Fibroblast of villous mesenchyme (primary cell): ENCODE results near the gene MRGPRG. TPM values are rescaled to one million over a fixed set of nuclear protein-coding genes. Genes with fewer than 3 reads are reported as not detected.
"Not testable (repeated sequence)": the region's sequence is repeated elsewhere in the genome, so short reads cannot be mapped to it uniquely, and the experiment has no call there.

Source experiments
- DNase-seq: peaks from one replicate; pipeline ENCODE4 v3.0.0-alpha.2; 2010; ENCODE audit warnings: low read depth
- H3K4me3 ChIP-seq: 2 replicates; pipeline ENCODE4 v1.5.1; 2011; ENCODE audit warnings: low read depth, mild to moderate bottlenecking, low read length
- CTCF ChIP-seq: IDR thresholded peaks from 2 replicates; pipeline ENCODE4 v1.5.1; 2012; ENCODE audit warnings: low read depth, mild to moderate bottlenecking, low read length; ENCODE audit not compliant: insufficient read depth
- total RNA-seq: library from RNA; depleted of rRNA; stranded (reverse); fragments of >200 nt; gene quantifications from 2 replicates; pipeline ENCODE4 v1.2.3, GENCODE V29; 2012

The MRGPRG gene
- total RNA-seq = not detected in 2 replicates

- no peak for TF ChIP-seq CTCF
- no peak for DNase-seq
- H3K4me3 ChIP-seq = no peak within 1 kb of the TSS
Measured at GRCh38 chr11:3218483-3219280, at the start of gene MRGPRG. TSS of gene MRGPRG (minus strand) at chr11:3218813. CDS start at chr11:3218813, 0 bp downstream.

DNA sequence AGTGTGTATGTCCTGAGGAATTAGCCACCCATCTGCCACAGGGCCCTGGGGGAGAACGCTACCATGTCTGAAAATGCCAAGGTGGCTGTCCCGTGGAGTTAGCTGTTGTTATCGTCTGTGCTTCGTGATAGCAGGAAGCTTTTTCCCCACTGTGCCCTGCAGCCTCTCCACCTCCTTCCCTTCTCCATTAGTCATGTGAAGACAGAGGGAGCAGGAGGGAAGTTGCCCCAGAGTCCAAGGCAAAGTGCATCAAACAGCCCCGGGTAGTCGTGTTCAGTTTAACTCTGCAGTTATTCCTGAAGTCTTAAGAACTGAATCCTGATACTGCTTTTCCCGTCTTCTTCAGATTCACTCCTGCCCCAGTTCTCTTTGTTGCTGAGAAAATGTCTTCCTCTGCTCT, 43.9 kb upstream of the MRGPRG start:
- DNase-seq, H3K4me3 ChIP-seq: not testable (repeated sequence)

DNA sequence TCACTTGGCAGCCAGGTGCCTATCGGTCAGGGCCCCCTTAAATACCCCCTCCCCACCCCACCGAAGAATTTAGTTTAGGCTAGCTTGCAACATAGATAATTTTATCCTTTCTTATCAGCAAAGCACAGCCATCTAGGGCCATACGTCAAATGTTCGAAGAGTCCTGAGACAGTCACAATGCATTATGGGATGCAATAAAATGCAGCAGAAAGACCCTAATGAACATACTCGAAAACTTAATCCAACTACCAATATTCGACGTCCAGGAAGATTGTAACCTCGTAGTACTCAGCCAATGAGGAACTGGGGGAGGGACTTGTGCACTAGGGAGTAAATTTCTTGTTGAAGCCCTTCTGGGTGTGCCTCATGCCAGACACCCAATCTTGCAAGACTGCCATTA, 43.2 kb upstream of the MRGPRG start:
- not testable (repeated sequence) for DNase-seq, H3K4me3 ChIP-seq

GRCh38 chr11:3257509-3257908, 38.9 kb upstream of the MRGPRG start:
- H3K4me3 ChIP-seq = not testable (repeated sequence)

DNA sequence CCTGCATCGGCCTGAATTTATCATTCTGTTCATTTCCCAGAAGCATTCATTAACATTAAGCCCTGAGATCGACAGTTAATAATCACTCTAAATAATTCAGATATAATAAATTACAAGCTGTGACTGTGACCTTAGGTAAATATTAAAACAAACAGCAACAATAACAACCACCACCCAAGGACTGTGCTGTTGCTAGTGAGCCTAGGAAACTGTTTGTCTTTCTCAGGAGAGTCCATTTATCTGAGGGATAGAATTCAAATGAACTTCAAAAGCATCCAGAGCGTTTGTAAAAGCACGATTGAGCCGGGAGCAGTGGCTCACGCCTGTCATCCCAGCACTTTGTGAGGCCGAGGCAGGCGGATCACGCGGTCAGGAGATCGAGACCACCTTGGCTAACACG, 36.6 kb upstream of the MRGPRG start:
- H3K4me3 ChIP-seq, DNase-seq: not testable (repeated sequence)

More at GRCh38 chr11:3257509-3257908, 38.9 kb upstream of the MRGPRG start:
- not testable (repeated sequence) for DNase-seq

DNA sequence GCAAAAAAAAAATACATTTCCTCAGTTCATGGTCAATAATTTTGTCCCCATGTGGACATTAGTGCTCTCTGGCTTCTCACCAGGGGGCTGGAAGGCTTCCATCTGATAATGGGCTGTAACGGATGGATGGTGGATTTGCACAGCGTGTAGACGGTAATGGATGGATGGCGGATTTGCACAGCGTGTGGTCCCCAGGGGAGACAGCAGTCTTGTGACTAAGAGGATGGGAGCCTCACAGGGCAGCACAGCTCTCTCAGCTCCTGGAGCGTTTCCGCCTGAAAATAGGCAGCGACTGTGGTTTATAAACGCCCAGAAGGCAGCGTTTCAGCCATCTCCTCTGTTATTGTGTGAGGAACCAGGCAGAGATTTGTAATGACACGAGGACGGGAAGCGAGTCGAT, 36.2 kb upstream of the MRGPRG start:
- not testable (repeated sequence) for DNase-seq, H3K4me3 ChIP-seq

DNA sequence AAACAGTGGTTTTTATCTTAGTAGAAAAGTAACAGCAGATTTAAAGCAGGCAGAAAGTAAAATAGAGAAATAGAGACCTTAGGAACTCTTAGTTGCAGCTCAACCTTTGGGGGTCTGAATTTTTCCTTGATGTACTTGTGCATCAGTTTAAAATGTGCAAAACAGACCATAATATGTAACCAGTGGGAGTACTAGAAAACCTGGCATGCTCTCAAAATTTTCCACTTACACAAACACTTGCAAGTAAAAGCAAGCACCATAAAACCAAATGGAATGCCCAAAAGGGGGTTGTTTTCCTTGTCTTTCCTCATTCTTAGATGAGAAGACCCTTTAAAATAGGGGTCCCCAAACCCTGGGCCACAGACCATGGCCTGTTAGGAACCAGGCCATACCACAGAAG, 26.5 kb upstream of the MRGPRG start:
- no peak overlapping the region for H3K4me3 ChIP-seq
- DNase-seq = no peak
- TF ChIP-seq CTCF = no peak

DNA sequence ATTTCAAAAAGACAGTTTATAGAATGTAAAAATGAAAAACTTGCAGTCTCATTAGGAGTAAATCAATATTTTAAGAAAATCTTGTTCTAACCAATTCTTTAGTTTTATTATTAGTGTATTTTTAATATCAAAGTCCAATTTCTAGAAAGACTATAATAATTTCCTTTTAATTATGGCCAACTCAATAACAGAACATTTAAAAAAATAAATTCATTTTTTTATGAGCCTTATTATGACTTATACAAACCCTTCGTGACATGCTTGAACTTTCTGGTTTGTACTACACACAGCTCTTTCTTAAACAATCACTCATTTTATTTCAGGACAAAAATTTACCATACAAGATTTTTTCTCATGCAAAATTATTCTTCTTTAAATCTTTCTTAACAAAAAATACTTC, 25.3 kb upstream of the MRGPRG start:
- TF ChIP-seq CTCF = no peak
- H3K4me3 ChIP-seq = no peak overlapping the region
- DNase-seq = no peak

DNA sequence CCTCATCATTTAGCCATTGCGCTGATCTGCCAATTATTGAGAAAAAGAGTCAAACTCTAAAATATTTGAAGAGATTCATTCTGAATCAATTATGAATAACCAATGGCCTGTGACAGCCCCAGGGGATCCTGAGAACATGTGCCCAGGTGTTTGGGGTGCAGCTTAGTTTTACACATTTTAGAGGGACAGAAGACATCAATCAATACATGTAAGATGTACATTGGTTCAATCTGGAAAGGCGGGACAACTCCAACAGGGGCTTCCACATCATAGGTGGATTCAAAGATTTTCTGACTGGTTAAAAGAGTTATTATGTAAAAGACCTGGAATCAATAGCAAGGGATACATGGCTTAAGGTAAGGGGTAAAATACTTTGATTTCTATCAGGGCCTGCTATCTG, 18.5 kb upstream of the MRGPRG start:
- DNase-seq = no peak
- TF ChIP-seq CTCF = no peak
- H3K4me3 ChIP-seq = no peak overlapping the region

GRCh38 chr11:3234846-3235245, 16.2 kb upstream of the MRGPRG start:
- DNase-seq = no peak
- TF ChIP-seq CTCF = no peak
- no peak overlapping the region for H3K4me3 ChIP-seq
